Fibroblast of skin of back (primary cell): Measurements from ENCODE around the gene GPATCH8.

ENCODE experiments used
- DNase-seq: peaks from one replicate; pipeline ENCODE4 v3.0.0-alpha.2; 2013

Gene GPATCH8

GRCh38 chr17:44353672-44354331 lies 149.4 kb downstream of the GPATCH8 start:
- no peak for DNase-seq

- DNase-seq, result no peak
Measured at GRCh38 chr17:44352828-44353671, 150.2 kb downstream of the GPATCH8 start.

GRCh38 chr17:44351961-44352827 lies 151.0 kb downstream of the GPATCH8 start:
- no peak for DNase-seq

GRCh38 chr17:44351464-44351863 lies 151.7 kb downstream of the GPATCH8 start:
- DNase-seq, result no peak

- peak; percentile 49 for DNase-seq
Measured at GRCh38 chr17:44350733-44351226, 152.4 kb downstream of the GPATCH8 start.

GRCh38 chr17:44349553-44350070 lies 153.6 kb downstream of the GPATCH8 start:
- DNase-seq, result no peak

GRCh38 chr17:44348988-44349364 lies 154.2 kb downstream of the GPATCH8 start:
- DNase-seq, result no peak

GRCh38 chr17:44348234-44348987 lies 154.8 kb downstream of the GPATCH8 start:
- DNase-seq, result peak; percentile 26
